NT2/D1 (cell line): ENCODE data around the gene CLDN2.

Experiments used
- DNase-seq: peaks from one replicate; pipeline ENCODE4 v3.0.0-alpha.2; 2011; ENCODE audit warnings: low read depth, low spot score
- H3K27me3 ChIP-seq: 2 replicates; pipeline ENCODE4 v1.6.0; 2011; ENCODE audit warnings: mild to moderate bottlenecking; ENCODE audit not compliant: insufficient read length, insufficient read depth
- H3K36me3 ChIP-seq: 2 replicates; pipeline ENCODE4 v1.6.1; 2011; ENCODE audit warnings: mild to moderate bottlenecking, low read length, mixed read lengths; ENCODE audit not compliant: insufficient read depth, insufficient read length
- H3K4me1 ChIP-seq: 2 replicates; pipeline ENCODE4 v1.5.1; 2011; ENCODE audit not compliant: insufficient read depth, insufficient read length
- H3K4me3 ChIP-seq: 2 replicates; pipeline ENCODE4 v1.5.1; 2011; ENCODE audit warnings: low read depth; ENCODE audit not compliant: insufficient read length
- H3K9ac ChIP-seq: 2 replicates; pipeline ENCODE4 v1.6.0; 2011; ENCODE audit warnings: low read depth; ENCODE audit not compliant: insufficient read length
- H3K9me3 ChIP-seq: 2 replicates; pipeline ENCODE4 v1.5.1; 2011; ENCODE audit warnings: mild to moderate bottlenecking, low read length; ENCODE audit not compliant: insufficient read depth
- SUZ12 ChIP-seq: IDR thresholded peaks from 2 replicates; pipeline ENCODE4 v1.6.1; 2011; ENCODE audit not compliant: insufficient read length, insufficient read depth; ENCODE audit errors: extremely low read depth
- YY1 ChIP-seq: IDR thresholded peaks from 2 replicates; pipeline ENCODE4 v1.6.1; 2011; ENCODE audit not compliant: insufficient read length, insufficient read depth
- ZNF274 ChIP-seq: IDR thresholded peaks from 2 replicates; pipeline ENCODE4 v1.6.1; 2011; ENCODE audit warnings: mild to moderate bottlenecking, low read depth, low read length

Gene CLDN2

GRCh38 chrX:106894978-106895452 is 25.2 kb upstream of the CLDN2 start:
- Histone ChIP-seq H3K4me3 (no peak overlapping the region), H3K27me3 (no peaks in the 10 kb centered on the region), H3K36me3 (no peaks in the 10 kb centered on the region), H3K9me3 (no peaks in the 10 kb centered on the region), H3K9ac (peak overlapping the region; percentile 45), H3K4me1 (peaks cover 4% of the 10 kb centered on the region)
- DNase-seq = no peak
- TF ChIP-seq ZNF274 (no peak), SUZ12 (no peak), YY1 (no peak)

GRCh38 chrX:106897259-106897658 is 22.9 kb upstream of the CLDN2 start:
- TF ChIP-seq ZNF274 (no peak), YY1 (peak; percentile 42)

GRCh38 chrX:106898462-106898861 is 21.7 kb upstream of the CLDN2 start:
- H3K4me1 ChIP-seq = peaks cover 4% of the 10 kb centered on the region
- DNase-seq = no peak
- H3K4me3 ChIP-seq = no peak overlapping the region
- no peak overlapping the region for H3K9ac ChIP-seq
- TF ChIP-seq YY1 (no peak), ZNF274 (no peak), SUZ12 (no peak)
- H3K36me3 ChIP-seq = no peaks in the 10 kb centered on the region
- no peaks in the 10 kb centered on the region for H3K9me3 ChIP-seq
- no peaks in the 10 kb centered on the region for H3K27me3 ChIP-seq

More at GRCh38 chrX:106897259-106897658, 22.9 kb upstream of the CLDN2 start:
- no peaks in the 10 kb centered on the region for H3K36me3 ChIP-seq
- H3K27me3 ChIP-seq = no peaks in the 10 kb centered on the region
- no peak for DNase-seq
- H3K9me3 ChIP-seq = no peaks in the 10 kb centered on the region
- H3K4me3 ChIP-seq = no peak overlapping the region
- peaks cover 4% of the 10 kb centered on the region for H3K4me1 ChIP-seq
- H3K9ac ChIP-seq = no peak overlapping the region

GRCh38 chrX:106899276-106899675 is 20.9 kb upstream of the CLDN2 start:
- TF ChIP-seq ZNF274 (no peak), YY1 (no peak), SUZ12 (no peak)
- Histone ChIP-seq H3K9me3 (no peaks in the 10 kb centered on the region), H3K9ac (no peak overlapping the region)

GRCh38 chrX:106899841-106900240 is 20.4 kb upstream of the CLDN2 start:
- no peak overlapping the region for H3K9ac ChIP-seq
- H3K27me3 ChIP-seq = no peaks in the 10 kb centered on the region
- H3K36me3 ChIP-seq = no peaks in the 10 kb centered on the region
- no peak for DNase-seq
- TF ChIP-seq ZNF274 (no peak), SUZ12 (no peak)
- H3K4me1 ChIP-seq = peaks cover 6% of the 10 kb centered on the region
- no peaks in the 10 kb centered on the region for H3K9me3 ChIP-seq
- H3K4me3 ChIP-seq = no peak overlapping the region

More at GRCh38 chrX:106899276-106899675, 20.9 kb upstream of the CLDN2 start:
- Histone ChIP-seq H3K4me1 (peaks cover 7% of the 10 kb centered on the region), H3K4me3 (no peak overlapping the region), H3K36me3 (no peaks in the 10 kb centered on the region), H3K27me3 (no peaks in the 10 kb centered on the region)
- DNase-seq = no peak

GRCh38 chrX:106901341-106901740 is 18.9 kb upstream of the CLDN2 start:
- no peaks in the 10 kb centered on the region for H3K36me3 ChIP-seq
- H3K9ac ChIP-seq = no peak overlapping the region
- TF ChIP-seq SUZ12 (no peak), YY1 (no peak), ZNF274 (no peak)
- no peak for DNase-seq
- H3K27me3 ChIP-seq = no peaks in the 10 kb centered on the region
- no peak overlapping the region for H3K4me3 ChIP-seq
- peaks cover 3% of the 10 kb centered on the region for H3K4me1 ChIP-seq
- H3K9me3 ChIP-seq = no peaks in the 10 kb centered on the region

- H3K9ac ChIP-seq = no peak overlapping the region
- no peak for DNase-seq
- no peaks in the 10 kb centered on the region for H3K36me3 ChIP-seq
- H3K27me3 ChIP-seq = no peaks in the 10 kb centered on the region
- TF ChIP-seq SUZ12 = no peak
- no peak for TF ChIP-seq YY1
- TF ChIP-seq ZNF274 = no peak
- no peaks in the 10 kb centered on the region for H3K9me3 ChIP-seq
- H3K4me1 ChIP-seq = peaks cover 3% of the 10 kb centered on the region
- H3K4me3 ChIP-seq = no peak overlapping the region
Measured at GRCh38 chrX:106901781-106902219, 18.4 kb upstream of the CLDN2 start.
